ENCODE measurements around the gene BYSL.

GRCh38 chr6:41914869-41915530 is 6.3 kb upstream of the BYSL start:
- TF ChIP-seq POLR2AphosphoS5 (IDR thresholded peaks at IDR 0.05) (no peak), CTCF (IDR thresholded peaks at IDR 0.05) (no peak)

Data from stomach (tissue), 4 donors.